Measurements from ENCODE around the gene C19orf38. TPM values are rescaled to one million over a fixed set of nuclear protein-coding genes. Genes with fewer than 3 reads are reported as not detected.

The C19orf38 gene
- total RNA-seq, 1 donor from 2014 or later = 0.44 TPM

GRCh38 chr19:10805065-10805757 is 43.0 kb upstream of the C19orf38 start:
- no peak for DNase-seq
- Mint-ChIP-seq H3K27me3 (ENCODE audit: unreplicated experiment) (peaks cover 9% of the 10 kb centered on the region), H3K4me1 (ENCODE audit: low read depth, unreplicated experiment) (peaks cover 14% of the 10 kb centered on the region), H3K27ac (ENCODE audit: unreplicated experiment) (peak overlapping the region; percentile 68), H3K4me3 (ENCODE audit: unreplicated experiment) (no peak overlapping the region), H3K36me3 (ENCODE audit: unreplicated experiment) (peaks cover 8% of the 10 kb centered on the region), H3K9me3 (ENCODE audit: unreplicated experiment) (peaks cover 14% of the 10 kb centered on the region)
- no peak for TF ChIP-seq CTCF (IDR thresholded peaks at IDR 0.05; ENCODE audit: partially characterized antibody, unreplicated experiment)

GRCh38 chr19:10805758-10806247 is 42.4 kb upstream of the C19orf38 start:
- Mint-ChIP-seq H3K27ac (ENCODE audit: unreplicated experiment) (peak overlapping the region; percentile 68), H3K4me3 (ENCODE audit: unreplicated experiment) (no peak overlapping the region), H3K9me3 (ENCODE audit: unreplicated experiment) (peaks cover 14% of the 10 kb centered on the region), H3K27me3 (ENCODE audit: unreplicated experiment) (peaks cover 9% of the 10 kb centered on the region), H3K4me1 (ENCODE audit: low read depth, unreplicated experiment) (peaks cover 14% of the 10 kb centered on the region), H3K36me3 (ENCODE audit: unreplicated experiment) (peaks cover 8% of the 10 kb centered on the region)
- TF ChIP-seq CTCF (IDR thresholded peaks at IDR 0.05; ENCODE audit: partially characterized antibody, unreplicated experiment) = no peak
- DNase-seq = peak; percentile 57

GRCh38 chr19:10808937-10809649 is 39.1 kb upstream of the C19orf38 start:
- Mint-ChIP-seq H3K9me3 (ENCODE audit: unreplicated experiment) (peaks cover 15% of the 10 kb centered on the region), H3K4me1 (ENCODE audit: low read depth, unreplicated experiment) (peaks cover 14% of the 10 kb centered on the region), H3K36me3 (ENCODE audit: unreplicated experiment) (peaks cover 8% of the 10 kb centered on the region), H3K27me3 (ENCODE audit: unreplicated experiment) (peaks cover 7% of the 10 kb centered on the region), H3K4me3 (ENCODE audit: unreplicated experiment) (no peak overlapping the region), H3K27ac (ENCODE audit: unreplicated experiment) (peak overlapping the region; percentile 60)
- no peak for DNase-seq
- no peak for TF ChIP-seq CTCF (IDR thresholded peaks at IDR 0.05; ENCODE audit: partially characterized antibody, unreplicated experiment)

GRCh38 chr19:10809651-10810285 is 38.4 kb upstream of the C19orf38 start:
- H3K4me1 Mint-ChIP-seq (ENCODE audit: low read depth, unreplicated experiment) = peaks cover 14% of the 10 kb centered on the region
- TF ChIP-seq CTCF (IDR thresholded peaks at IDR 0.05; ENCODE audit: partially characterized antibody, unreplicated experiment) = no peak
- peaks cover 7% of the 10 kb centered on the region for H3K27me3 Mint-ChIP-seq (ENCODE audit: unreplicated experiment)
- no peak overlapping the region for H3K4me3 Mint-ChIP-seq (ENCODE audit: unreplicated experiment)
- no peak overlapping the region for H3K27ac Mint-ChIP-seq (ENCODE audit: unreplicated experiment)
- no peak for DNase-seq
- peaks cover 4% of the 10 kb centered on the region for H3K36me3 Mint-ChIP-seq (ENCODE audit: unreplicated experiment)
- H3K9me3 Mint-ChIP-seq (ENCODE audit: unreplicated experiment) = peaks cover 19% of the 10 kb centered on the region

All from glutamatergic neuron (in vitro differentiated cells).